GM10248 (cell line): ENCODE measurements around the gene MYZAP.

Source experiments
- CTCF ChIA-PET: fragments of 300-600 bp; sonication (Branson Sonifier 250); formaldehyde crosslinking; extraction: SDS; loops from one replicate; lab custom pipeline; 2021; ENCODE audit warnings: antibody characterized with exemption; lab: Yijun Ruan, JAX
- POLR2A ChIA-PET: fragments of 350-650 bp; sonication (Branson Sonifier 250); formaldehyde crosslinking; extraction: SDS; loops from one replicate; lab custom pipeline; 2020; ENCODE audit warnings: antibody characterized with exemption; lab: Yijun Ruan, JAX
- DNase-seq: peaks from one replicate; pipeline ENCODE4 v3.0.0; 2012; ENCODE audit errors: extremely low spot score
- CTCF ChIP-seq: IDR thresholded peaks from 2 replicates; pipeline ENCODE4 v1.5.1; 2012; ENCODE audit warnings: mild to moderate bottlenecking, low read depth; ENCODE audit errors: extremely low read depth, missing control alignments, control extremely low read depth

MYZAP gene

GRCh38 chr15:57592426-57592825 is 722 bp downstream of the MYZAP start:
- TF ChIP-seq CTCF: no peak
- ChIA-PET POLR2A (no interaction called here), CTCF (no interaction called here)
- DNase-seq: no peak

- ChIA-PET CTCF (interaction anchor here (0.9 kb wide), 1 partner anchor 268 kb away, joined by 3 read pairs; no protein-coding TSS in a partner anchor), POLR2A (no interaction called here)
- no peak for DNase-seq
These were observed 1.2 kb downstream of the MYZAP start for GRCh38 chr15:57592836-57593420.

GRCh38 chr15:57594479-57594878 is 2.8 kb downstream of the MYZAP start:
- POLR2A ChIA-PET: no interaction called here

More at GRCh38 chr15:57592836-57593420, 1.2 kb downstream of the MYZAP start:
- no peak for TF ChIP-seq CTCF

GRCh38 chr15:57595011-57595866 is 3.5 kb downstream of the MYZAP start:
- no peak for TF ChIP-seq CTCF
- ChIA-PET POLR2A (no interaction called here), CTCF (no interaction called here)

More at GRCh38 chr15:57594479-57594878, 2.8 kb downstream of the MYZAP start:
- DNase-seq: no peak
- no peak for TF ChIP-seq CTCF
- CTCF ChIA-PET: no interaction called here

GRCh38 chr15:57596301-57596855 is 4.7 kb downstream of the MYZAP start:
- no peak for TF ChIP-seq CTCF
- CTCF ChIA-PET: no interaction called here
- no peak for DNase-seq
- POLR2A ChIA-PET: no interaction called here

More at GRCh38 chr15:57595011-57595866, 3.5 kb downstream of the MYZAP start:
- no peak for DNase-seq

- DNase-seq: no peak
- TF ChIP-seq CTCF: no peak
- ChIA-PET CTCF (no interaction called here), POLR2A (no interaction called here)
These were observed 5.3 kb downstream of the MYZAP start for GRCh38 chr15:57596978-57597377.
